ENCODE data around the gene NCR1. TPM values are rescaled to one million over a fixed set of nuclear protein-coding genes. Genes with fewer than 3 reads are reported as not detected.
"Not testable (repeated sequence)": the region's sequence is repeated elsewhere in the genome, so short reads cannot be mapped to it uniquely, and the experiment has no call there.

NCR1 gene
- total and polyA plus RNA-seq, 3 donors from 2014 or later: 0.31 to 0.44 (median 0.43) TPM

DNA sequence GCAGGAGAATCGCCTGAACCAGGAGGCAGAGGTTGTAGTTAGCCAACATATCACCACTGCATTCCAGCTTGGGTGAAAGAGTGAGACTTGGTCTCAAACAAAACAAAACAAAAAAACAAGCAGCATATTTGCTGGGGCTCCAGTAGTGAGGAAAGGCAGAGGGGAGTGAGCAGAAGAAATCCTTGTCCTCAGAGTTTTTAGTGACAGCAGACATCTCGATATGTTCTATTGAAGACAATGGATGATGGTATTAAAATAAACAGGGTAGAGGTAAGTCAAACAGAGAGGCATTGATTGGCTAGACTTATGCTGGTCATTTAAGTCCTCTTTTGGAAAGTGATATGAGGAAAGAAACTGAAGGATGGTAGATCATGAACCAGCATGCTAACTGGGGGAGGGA, 22.4 kb downstream of the NCR1 start:
- no peak for DNase-seq
- no peaks in the 10 kb centered on the region for H3K9me3 ChIP-seq
- no peak overlapping the region for H3K4me3 ChIP-seq
- H3K27me3 ChIP-seq: no peaks in the 10 kb centered on the region
- no peak overlapping the region for H3K27ac ChIP-seq
- intact Hi-C loops (cut with DNase I; ENCODE audit: low total_unique reads): no loop called here
- H3K4me1 ChIP-seq: no peaks in the 10 kb centered on the region
- no peaks in the 10 kb centered on the region for H3K36me3 ChIP-seq (ENCODE audit: low read depth, missing control alignments)
- WGBS, 2 donors: 88 to 95% methylated on average over 2 of the region's 2 CpGs
- no peak for TF ChIP-seq POLR2A (IDR thresholded peaks at IDR 0.05)
- TF ChIP-seq, protein P1, sequence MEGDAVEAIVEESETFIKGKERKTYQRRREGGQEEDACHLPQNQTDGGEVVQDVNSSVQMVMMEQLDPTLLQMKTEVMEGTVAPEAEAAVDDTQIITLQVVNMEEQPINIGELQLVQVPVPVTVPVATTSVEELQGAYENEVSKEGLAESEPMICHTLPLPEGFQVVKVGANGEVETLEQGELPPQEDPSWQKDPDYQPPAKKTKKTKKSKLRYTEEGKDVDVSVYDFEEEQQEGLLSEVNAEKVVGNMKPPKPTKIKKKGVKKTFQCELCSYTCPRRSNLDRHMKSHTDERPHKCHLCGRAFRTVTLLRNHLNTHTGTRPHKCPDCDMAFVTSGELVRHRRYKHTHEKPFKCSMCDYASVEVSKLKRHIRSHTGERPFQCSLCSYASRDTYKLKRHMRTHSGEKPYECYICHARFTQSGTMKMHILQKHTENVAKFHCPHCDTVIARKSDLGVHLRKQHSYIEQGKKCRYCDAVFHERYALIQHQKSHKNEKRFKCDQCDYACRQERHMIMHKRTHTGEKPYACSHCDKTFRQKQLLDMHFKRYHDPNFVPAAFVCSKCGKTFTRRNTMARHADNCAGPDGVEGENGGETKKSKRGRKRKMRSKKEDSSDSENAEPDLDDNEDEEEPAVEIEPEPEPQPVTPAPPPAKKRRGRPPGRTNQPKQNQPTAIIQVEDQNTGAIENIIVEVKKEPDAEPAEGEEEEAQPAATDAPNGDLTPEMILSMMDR (IDR thresholded peaks at IDR 0.05): no peak

DNA sequence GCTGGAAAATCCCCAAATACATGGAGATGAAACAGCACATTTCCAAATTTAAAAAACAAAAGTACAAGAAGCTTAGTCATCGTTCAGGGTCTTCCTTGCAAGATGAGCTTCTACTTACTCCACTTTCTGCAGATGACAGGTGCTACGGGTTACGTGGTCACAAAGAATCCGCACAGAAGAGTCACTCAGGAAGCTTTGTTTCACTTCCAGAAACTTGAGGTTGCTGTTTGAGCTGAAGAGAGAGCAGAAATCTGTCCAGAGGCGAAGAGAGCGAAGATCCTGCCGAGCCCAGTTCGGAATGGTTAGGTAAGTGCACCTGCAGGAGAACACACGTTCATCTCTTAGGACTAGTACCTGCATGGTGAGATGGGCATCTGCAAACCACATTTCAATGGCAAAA, 32.0 kb downstream of the NCR1 start:
- Histone ChIP-seq H3K9me3 (no peaks in the 10 kb centered on the region), H3K27ac (no peak overlapping the region), H3K4me3 (no peak overlapping the region), H3K36me3 (ENCODE audit: low read depth, missing control alignments) (no peaks in the 10 kb centered on the region), H3K4me1 (no peaks in the 10 kb centered on the region), H3K27me3 (no peaks in the 10 kb centered on the region)
- TF ChIP-seq POLR2A (IDR thresholded peaks at IDR 0.05): no peak
- TF ChIP-seq, protein P1 (IDR thresholded peaks at IDR 0.05): no peak
- intact Hi-C loops (cut with DNase I; ENCODE audit: low total_unique reads): no loop called here
- 85 to 88% methylated on average over 9 of the region's 9 CpGs for WGBS, 2 donors
- DNase-seq: no peak

DNA sequence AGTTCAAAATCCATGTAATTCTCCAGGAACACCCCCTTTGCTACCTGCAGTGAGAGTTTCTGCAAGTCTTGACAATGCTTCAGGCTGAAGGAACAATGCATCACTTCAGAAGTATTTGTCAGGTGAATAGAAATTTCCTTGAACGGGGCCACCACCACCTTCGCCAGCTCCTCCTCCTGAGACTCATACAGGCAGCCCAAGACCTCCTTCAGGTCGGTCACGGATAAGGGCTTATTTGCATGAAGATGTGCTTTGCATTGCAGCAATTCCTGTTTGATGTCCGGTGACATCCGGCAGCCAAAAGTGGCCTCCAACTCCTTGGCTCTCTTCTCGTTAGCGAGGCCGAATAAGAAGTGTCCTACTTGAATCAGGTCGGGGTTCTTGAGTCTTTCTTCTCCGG, 33.0 kb downstream of the NCR1 start:
- Histone ChIP-seq H3K4me1 (no peaks in the 10 kb centered on the region), H3K4me3 (no peak overlapping the region), H3K27me3 (no peaks in the 10 kb centered on the region), H3K27ac (no peak overlapping the region), H3K36me3 (ENCODE audit: low read depth, missing control alignments) (no peaks in the 10 kb centered on the region), H3K9me3 (no peaks in the 10 kb centered on the region)
- TF ChIP-seq, protein P1 (IDR thresholded peaks at IDR 0.05): no peak
- DNase-seq: no peak
- intact Hi-C loops (cut with DNase I; ENCODE audit: low total_unique reads): no loop called here
- 39 to 64% methylated on average over 11 of the region's 11 CpGs for WGBS, 2 donors

DNA sequence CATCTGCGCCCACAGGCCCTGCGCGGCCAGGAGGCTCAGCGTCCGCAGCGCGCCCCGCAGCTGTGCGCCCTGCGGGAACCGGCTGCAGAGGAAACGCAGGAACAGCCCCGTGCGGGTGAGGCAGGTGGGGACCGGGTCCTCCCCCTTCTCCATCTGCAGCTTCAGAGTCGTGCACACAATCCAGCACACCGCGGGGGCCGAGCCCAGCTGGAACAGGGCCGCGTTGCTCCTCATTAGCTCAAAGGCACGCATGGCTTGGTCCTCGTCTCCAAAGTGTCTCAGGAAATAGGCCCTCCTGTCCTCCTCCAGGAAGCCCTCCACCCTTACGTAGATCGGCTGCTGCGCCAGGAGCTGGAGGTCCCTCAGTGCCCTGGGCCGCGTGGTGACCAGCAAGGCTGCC, 33.6 kb downstream of the NCR1 start:
- H3K9me3 ChIP-seq; H3K27me3 ChIP-seq; DNase-seq; H3K36me3 ChIP-seq (ENCODE audit: low read depth, missing control alignments); intact Hi-C loops (cut with DNase I; ENCODE audit: low total_unique reads); H3K4me1 ChIP-seq; H3K27ac ChIP-seq; H3K4me3 ChIP-seq: not testable (repeated sequence)
- WGBS, 2 donors: 32 to 61% methylated on average over 5 to 8 of the region's 28 CpGs

DNA sequence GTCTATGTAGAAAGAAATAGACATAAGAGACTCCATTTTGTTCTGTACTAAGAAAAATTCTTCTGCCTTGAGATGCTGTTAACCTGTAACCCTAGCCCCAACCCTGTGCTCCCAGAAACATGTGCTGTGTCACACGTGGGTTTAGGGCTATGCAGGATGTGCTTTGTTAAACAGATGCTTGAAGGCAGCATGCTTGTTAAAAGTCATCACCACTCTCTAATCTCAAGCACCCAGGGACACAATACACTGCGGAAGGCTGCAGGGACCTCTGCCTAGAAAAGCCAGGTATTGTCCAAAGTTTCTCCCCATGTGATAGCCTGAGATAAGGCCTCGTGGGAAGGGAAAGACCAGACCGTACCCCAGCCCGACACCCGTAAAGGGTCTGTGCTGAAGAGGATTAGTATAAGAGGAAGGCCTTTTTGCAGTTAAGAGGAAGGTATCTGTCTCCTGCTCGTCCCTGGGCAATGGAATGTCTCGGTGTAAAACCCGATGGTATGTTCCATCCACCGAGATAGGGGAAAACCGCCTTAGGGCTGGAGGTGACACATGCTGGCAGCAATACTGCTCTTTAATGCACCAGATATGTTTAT, 37.9 kb downstream of the NCR1 start:
- not testable (repeated sequence) for H3K9me3 ChIP-seq
- 51 to 76% methylated on average over 10 to 11 of the region's 11 CpGs for WGBS, 2 donors

DNA sequence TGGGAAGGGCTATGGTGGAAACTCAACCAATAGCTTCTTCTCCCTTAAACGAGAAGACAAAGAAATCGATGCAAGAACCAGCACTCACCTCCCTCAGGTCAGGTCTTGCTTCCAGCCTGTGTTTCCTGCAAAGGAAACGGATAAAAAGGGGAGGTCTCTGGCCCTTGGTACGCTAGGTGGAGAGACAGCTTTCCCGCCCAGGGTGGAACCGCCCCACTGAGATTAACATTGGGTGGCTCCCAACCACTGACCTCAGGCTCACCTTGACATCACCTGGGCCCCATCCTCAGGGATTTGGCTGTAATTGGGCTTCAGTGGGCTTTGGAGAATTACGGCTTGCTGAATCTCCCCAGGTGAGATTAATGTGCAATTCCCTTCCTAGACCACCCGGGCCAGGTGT, 41.4 kb downstream of the NCR1 start, which contains the start of gene NLRP7:
Gene NLRP7 (minus strand): TSS at position 150 of the 400 bp plus-strand sequence.
- TF ChIP-seq, protein P1 (IDR thresholded peaks at IDR 0.05): no peak
- TF ChIP-seq POLR2A (IDR thresholded peaks at IDR 0.05): no peak
- Histone ChIP-seq H3K27ac (no peak within 1 kb of the TSS), H3K27me3 (no peaks in the 10 kb centered on the region), H3K9me3 (no peaks in the 10 kb centered on the region), H3K36me3 (ENCODE audit: low read depth, missing control alignments) (no peaks in the 10 kb centered on the region), H3K4me1 (no peaks in the 10 kb centered on the region), H3K4me3 (no peak within 1 kb of the TSS)
- 80 to 85% methylated on average over 4 to 8 of the region's 8 CpGs for WGBS, 2 donors
- DNase-seq: no peak
- intact Hi-C loops (cut with DNase I; ENCODE audit: low total_unique reads): no loop called here

More for the DNA sequence above, 37.9 kb downstream of the NCR1 start:
- DNase-seq; intact Hi-C loops (cut with DNase I; ENCODE audit: low total_unique reads); H3K27ac ChIP-seq; H3K4me1 ChIP-seq; H3K4me3 ChIP-seq; H3K36me3 ChIP-seq (ENCODE audit: low read depth, missing control alignments); H3K27me3 ChIP-seq: not testable (repeated sequence)

Data from testis (tissue), 3 donors.